GM15510 (cell line): ENCODE measurements around the gene MSI2.

Experiments used
- POLR2A ChIP-seq: IDR thresholded peaks from 3 replicates; pipeline ENCODE4 v1.6.1; 2011; ENCODE audit warnings: borderline replicate concordance; ENCODE audit not compliant: insufficient read length; ENCODE audit errors: extremely low read depth

Gene MSI2

DNA sequence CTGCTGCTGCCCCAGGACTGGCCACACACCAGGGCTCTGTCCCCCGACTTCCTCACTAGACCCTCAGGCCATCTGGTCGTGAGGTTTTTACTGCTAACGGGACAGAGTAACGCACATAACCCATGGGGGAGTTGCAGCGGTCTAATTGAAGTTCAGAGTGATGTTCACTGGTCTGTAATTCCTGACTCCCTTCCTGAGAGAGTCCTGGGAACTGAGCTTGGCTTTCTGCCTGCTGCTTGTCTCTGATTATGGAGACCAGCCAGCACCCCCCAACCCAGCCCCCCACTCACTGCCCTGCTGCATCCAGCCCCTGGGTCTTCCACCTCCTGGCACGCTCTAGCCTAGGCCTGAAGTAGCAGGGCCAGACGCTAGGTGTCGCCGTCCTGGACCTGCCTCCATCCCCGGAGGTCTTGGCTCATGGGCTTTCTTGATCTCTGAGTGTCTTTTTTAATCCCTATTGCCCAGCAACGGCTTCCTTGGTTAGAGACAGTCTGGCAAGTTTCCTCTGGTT, 295.8 kb downstream of the MSI2 start:
- no peak for TF ChIP-seq POLR2A

DNA sequence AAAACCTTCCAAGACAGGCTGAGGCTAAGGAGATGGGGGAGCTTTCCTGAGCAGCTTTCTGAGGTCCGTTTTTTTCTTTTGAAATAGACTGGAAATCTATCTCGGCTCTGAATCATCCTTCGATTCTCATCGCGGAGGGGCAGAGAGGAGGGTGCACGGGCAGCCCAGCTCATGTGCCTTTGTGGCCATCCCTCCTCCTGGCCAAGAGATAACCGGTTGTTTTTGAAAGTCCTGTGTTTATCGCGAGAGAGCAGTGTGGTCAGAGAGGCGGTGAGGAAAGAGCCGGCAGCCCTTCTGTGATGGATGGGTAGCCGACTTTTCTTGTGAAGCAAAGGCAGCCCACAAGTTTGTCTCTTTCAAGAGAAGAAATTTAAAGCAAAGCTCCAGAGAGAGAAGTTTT, 297.2 kb downstream of the MSI2 start:
- no peak for TF ChIP-seq POLR2A

DNA sequence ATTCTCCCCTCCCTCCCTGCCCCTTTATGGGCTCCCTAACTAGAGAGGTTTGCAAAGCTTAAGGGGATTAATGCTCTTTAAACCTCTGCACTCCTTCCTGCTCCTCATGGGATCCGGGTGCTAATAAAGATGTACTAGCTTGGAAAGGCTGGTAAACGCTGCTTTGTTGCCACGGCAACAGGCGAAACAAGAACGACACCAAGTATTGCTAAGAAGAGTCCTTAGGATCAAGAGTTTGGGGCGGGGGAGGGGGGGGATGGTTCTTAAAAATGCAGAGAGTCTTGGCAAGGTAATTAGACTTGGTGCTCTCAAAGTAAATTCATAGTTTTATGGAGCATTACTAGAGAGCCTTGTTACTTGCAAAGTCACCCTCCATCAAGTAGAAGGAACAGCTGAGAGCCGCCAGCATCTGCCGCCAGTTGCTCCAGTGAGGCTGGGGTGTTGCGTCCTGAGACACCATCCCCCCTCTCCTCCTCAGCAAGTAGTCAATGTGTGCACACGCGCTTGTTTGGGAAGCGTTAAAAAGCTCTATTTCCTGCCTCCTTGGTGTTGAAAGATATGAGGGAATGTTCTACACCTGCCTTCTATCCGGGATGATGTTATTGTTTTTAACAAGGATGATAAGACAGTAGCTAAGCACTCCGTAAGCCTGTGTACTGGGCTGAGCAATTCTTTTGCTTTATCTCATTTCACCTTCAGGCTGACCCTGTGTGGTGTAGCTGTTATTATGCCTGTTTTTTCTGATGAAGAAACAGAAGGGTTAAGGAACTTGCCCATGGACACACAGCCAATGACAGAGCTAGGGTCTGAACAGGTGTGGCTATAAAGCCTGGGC, 297.9 kb downstream of the MSI2 start:
- TF ChIP-seq POLR2A: no peak

DNA sequence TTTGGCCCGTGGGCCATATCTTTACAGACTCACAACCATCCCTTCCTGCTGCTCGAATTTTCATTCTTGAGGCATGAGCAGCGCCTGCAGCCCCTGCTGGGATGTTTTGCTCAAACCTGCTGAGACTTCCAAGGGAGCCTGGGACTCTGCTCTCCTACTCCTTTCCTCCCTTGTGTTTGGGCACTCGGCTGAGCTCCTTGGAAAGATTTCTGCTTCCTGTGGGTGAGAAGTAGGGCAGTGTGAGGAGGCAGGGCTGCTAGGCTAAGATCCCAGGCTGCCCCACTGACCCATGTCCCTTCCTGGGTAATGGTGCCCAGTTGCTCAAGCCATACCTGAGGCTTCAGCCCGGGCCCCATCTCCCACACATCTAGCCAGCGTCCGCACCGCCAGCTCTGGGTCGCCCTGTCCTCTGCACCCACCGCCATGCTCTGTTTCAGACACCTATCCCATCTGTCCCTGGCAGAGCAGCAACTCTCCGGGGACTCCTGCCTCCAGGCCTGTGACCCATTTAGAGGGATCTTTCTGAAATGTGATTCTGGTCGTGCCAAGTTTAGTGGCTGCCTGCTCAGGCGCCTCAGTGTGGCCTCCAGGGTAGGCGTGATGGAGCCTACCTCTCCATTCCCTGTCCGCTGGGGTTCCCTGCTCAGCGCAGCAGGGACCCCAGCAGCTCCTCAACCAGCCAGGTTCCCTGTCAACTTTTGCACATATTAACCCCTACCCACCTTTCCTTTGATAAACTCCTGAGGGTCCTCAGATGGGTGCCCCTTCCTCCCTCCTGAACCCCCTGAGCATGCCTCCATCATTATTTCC, 298.7 kb downstream of the MSI2 start:
- TF ChIP-seq POLR2A: no peak

DNA sequence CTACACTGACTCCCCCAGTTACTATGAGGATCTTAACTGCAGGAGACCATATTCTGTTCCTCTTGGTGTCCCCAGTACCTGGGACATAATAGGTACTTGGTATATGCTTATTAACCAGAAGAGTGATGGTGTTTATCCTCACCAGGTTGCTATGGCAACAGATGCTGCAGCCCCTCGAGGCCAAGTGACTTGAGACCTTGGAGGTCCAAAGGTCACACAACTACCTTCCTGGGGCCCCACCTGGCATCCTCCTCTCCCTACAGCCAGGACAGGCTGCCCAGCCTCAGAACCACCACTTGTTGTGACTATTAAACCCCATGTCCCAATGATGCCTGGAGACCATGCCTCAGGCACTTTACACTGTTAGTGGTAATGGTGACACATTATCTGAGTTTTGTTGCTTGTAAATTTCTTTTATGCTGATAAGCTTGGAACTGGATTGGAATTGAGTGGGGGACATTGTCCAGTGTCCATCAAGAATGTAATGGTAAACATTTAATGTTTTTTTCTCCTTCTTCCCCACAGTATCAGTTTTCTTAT, 299.4 kb downstream of the MSI2 start:
- no peak for TF ChIP-seq POLR2A

DNA sequence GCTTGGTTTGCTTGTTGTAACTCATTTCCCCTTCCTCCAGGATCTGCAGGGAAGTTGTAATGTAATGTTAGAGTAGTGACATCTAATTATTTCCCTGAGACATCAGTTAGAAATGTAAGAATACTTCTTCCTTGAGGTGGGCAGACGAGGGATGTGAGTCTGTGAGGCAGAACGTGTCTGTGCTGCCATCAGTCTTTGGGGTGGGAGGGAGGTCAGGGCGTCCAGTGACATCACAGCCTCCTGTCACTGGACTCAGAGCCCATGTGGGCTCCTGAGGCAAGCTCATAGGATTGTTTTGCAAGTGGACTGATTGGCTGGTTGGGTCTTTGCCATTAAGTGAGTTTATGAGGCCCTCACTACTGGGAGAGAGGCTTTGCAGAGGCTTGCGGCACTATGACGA, 300.0 kb downstream of the MSI2 start:
- no peak for TF ChIP-seq POLR2A

DNA sequence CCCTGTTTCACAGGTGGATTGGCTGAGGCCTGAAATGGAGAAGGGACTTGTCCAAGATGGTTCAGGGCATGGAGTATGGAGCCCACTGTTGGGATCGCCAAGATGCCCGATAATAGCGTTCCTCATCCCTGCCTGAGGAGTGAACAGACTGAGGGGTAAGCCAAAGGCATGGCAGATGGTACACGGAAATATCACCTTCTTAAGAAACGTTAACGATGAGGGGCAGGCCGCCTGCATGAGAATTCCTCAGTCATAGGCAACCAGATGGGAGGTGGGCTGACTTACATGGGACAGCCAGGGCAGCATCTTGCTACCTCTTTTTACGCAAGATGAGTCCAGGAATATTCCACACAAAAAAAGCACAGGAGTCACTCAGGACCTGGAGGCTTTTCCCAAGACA, 300.7 kb downstream of the MSI2 start:
- TF ChIP-seq POLR2A: no peak

DNA sequence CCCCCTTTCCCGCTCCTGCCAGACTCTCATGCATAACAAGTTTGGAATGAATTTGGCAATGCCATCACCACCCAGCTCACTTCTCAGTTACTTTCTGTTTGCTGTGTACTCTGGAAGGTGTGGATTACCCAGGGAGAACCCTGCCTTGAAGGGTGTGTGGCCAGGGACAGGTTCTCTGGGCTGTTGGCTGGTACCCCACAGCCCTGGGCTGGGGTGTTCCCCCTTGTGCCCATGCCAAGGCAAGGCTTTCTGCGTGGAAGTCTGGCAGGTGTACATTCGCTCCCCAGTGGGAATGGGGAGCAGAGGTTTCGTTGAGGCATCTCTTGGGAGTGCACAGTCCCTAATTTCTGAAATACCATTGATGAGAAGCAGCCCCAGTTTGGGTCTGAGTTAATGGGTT, 301.1 kb downstream of the MSI2 start:
- TF ChIP-seq POLR2A: no peak

DNA sequence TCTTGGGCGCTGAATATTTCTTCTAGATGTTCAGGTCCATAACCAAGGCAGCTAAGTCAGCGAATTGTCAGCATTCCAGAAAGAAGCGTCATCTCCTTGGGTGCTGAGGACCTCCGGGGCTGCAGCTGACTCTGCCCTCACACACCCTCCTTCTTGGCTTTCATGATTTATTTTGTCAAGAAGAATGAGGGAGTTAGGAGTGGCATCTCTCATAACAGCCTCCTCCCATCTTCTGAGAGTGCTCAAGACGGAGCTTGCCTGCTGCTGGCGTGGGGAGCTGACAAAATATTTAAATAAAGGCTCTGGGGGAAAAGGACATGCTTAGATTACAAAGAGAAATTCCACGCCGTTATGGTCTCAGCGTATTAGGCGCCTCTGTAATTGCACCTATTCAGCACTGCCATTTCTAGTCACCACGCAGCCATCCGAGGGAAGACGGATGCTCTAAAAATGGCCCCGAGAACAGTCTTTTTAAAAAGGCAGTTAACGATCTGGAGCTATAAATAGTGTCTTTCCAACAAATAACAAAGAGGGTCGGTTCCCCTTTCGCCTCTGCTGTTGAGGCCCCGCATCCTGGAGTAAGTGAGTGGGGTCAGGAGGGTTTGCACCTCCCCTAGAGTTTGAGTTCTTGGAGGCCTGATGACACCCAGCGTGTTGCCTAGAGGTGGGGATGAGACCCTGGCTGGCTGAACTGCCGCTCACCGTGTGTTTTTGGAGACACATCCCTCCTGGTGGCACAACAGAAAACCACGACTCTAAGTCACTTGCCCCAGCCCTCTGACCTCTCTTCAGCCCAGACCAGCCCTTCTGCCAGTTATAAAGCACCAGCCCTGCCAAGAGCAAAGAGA, 301.7 kb downstream of the MSI2 start:
- no peak for TF ChIP-seq POLR2A

DNA sequence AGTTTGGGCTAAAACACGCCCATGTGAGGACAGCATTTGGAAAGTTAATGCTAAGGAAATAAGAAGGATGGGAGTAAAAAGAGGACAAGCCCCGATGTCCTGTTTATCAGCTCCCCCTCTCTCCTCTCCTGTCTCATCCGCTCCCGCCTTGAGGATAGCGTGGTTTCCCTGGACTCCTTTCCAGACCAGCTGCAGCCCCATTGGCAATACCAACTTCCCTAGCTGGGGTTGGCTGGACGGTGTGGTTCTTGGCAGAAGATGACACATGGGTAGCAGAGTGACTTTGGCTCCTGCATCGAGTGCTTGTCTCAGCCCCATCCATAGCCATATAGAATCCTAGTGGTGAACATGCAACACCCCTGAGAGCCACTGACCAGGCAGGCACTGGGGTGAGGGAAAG, 302.9 kb downstream of the MSI2 start:
- no peak for TF ChIP-seq POLR2A

DNA sequence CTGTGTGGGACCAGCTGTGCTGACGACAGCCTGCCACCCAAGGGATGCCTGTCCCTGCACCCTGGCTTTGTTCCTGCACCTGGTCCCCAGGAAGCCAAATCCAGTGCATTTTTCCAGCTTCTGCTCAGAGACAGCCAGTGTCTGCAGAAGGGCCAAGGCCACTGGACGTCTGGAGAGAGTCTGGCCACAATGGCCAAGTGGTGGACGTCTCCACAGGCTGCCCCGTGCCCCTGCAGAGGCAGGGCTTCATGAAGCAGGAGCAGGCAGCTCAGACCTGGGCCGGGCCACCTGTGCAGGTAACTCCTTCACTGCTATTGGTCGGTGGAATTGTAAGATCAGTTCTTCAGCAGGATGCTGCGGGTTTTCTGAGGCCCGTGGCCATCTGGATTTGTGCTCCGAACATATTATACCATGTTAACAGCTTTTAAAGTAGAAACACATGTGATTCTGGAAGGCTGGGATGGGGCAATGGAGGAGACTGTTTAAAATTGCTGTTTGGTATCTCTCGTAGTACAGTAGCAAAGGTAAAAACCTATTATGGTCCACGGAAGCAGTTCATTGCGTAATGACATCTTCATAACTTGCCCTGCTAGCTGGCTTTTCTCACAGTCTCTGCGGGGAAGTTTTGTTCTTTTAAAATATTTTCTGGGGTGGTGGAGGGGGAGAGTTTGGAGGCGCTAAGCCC, 303.5 kb downstream of the MSI2 start:
- no peak for TF ChIP-seq POLR2A

DNA sequence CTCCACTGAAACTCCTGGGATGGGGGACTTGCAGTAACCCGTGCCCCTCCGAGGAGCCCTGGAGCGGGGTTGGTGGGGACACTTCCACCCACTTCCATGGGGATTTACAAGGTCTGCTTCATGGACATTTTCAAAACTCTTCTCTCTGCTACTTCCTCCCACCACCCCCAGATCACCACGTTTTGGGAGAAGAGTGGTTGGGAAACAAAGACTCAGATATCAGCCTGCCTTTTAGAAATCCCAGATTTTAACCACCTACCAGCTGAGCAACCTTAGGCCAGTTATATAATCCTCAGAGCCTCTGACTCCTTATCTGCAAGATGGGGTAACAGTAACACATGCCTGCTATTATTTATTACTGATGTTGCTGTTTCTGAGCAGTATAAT, 304.0 kb downstream of the MSI2 start:
- no peak for TF ChIP-seq POLR2A

DNA sequence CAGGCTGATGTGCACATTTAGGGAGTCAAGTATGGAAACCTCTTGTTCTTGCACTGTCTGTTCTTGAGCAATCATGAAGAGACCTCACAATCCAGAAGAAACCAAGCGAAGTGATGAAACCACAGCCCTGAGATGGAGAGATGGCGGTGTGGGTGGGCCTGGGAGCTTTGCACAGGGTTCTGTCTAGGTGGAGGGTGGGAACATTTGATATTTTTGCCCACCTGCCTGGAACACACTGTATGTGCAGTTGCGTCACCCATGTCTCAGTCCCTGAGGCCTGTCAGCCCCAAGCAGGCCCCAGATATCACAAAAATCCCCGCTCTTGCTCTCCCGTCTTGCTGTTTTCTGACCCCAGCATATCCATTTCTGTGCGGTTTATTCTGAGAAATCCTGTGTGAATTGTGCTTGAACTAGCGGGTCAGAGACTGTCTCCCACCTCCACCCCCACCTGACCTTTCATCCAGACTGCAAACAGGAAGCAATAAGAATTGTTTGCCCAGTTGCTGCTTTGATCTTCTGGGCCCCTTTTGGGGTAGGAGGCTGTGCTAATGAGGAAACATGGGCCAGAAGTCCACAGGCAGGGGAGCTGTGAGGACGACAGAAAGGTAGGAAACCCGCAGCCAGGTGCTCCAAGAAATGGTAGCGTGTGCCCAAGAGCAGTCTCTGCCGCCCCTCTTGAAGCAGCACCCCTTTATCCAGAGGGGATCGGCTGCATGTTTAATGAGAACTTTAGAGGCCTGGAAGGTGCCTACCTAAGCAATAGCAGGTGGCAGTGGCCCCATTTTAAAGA, 304.9 kb downstream of the MSI2 start:
- TF ChIP-seq POLR2A: no peak
